CD4-positive, alpha-beta memory T cell (primary cell): Measurements from ENCODE around the gene IL34. TPM values are rescaled to one million over a fixed set of nuclear protein-coding genes. Genes with fewer than 3 reads are reported as not detected.

ENCODE experiments used
- CTCF ChIA-PET: fragments of 350-600 bp; sonication (Branson Sonifier 250); formaldehyde crosslinking; loops from one replicate; lab custom pipeline; 2021; ENCODE audit warnings: inconsistent platforms; ENCODE audit not compliant: partially characterized antibody; lab: Charles Lee
- POLR2A ChIA-PET: fragments of 350-600 bp; sonication (Branson Sonifier 250); formaldehyde crosslinking; loops from one replicate; lab custom pipeline; 2021; ENCODE audit not compliant: partially characterized antibody; lab: Charles Lee
- DNase-seq, 5 donors: peaks; one replicate each; pipeline versions ENCODE4 v3.0.0 to v3.0.0-alpha.2; 2020 to 2022; ENCODE audit warnings: mixed read lengths in 1 of 5
- H3K27ac ChIP-seq: one replicate; pipeline ENCODE4 v1.7.0; 2013; ENCODE audit warnings: low read depth, low read length
- H3K27me3 ChIP-seq: 2 replicates; pipeline ENCODE4 v1.7.0; 2013; ENCODE audit warnings: mild to moderate bottlenecking, low read length, moderate library complexity; ENCODE audit not compliant: insufficient read depth
- H3K36me3 ChIP-seq: 2 replicates; pipeline ENCODE4 v1.7.0; 2013; ENCODE audit warnings: mild to moderate bottlenecking, low read length, moderate library complexity; ENCODE audit not compliant: insufficient read depth
- H3K4me1 ChIP-seq: 2 replicates; pipeline ENCODE4 v1.7.0; 2013; ENCODE audit warnings: mild to moderate bottlenecking, low read length, moderate library complexity; ENCODE audit not compliant: insufficient read depth
- H3K4me3 ChIP-seq, 2 donors: one replicate each; pipeline ENCODE4 v1.7.0; 2013; ENCODE audit warnings: low read length in 2 of 2, mild to moderate bottlenecking in 1 of 2
- H3K9me3 ChIP-seq, 2 donors: one replicate each; pipeline ENCODE4 v1.7.0; 2013; ENCODE audit warnings: low read length in 2 of 2, control low read depth in 1 of 2; ENCODE audit not compliant: control insufficient read depth in 1 of 2
- H3K27ac Mint-ChIP-seq, 7 donors: one replicate each; pipeline ENCODE4 v1.8.0; 2020 to 2021; ENCODE audit warnings: mixed read lengths in 7 of 7, mild to moderate bottlenecking in 6 of 7, inconsistent platforms in 3 of 7, moderate library complexity in 3 of 7
- H3K27me3 Mint-ChIP-seq, 2 donors: one replicate each; pipeline ENCODE4 v1.8.0; 2020 to 2021; ENCODE audit warnings: mixed read lengths in 2 of 2
- H3K36me3 Mint-ChIP-seq, 2 donors: one replicate each; pipeline ENCODE4 v1.8.0; 2020 to 2021; ENCODE audit warnings: mixed read lengths in 2 of 2, inconsistent platforms in 1 of 2, mild to moderate bottlenecking in 1 of 2
- H3K4me1 Mint-ChIP-seq, 4 donors: one replicate each; pipeline ENCODE4 v1.8.0; 2020 to 2021; ENCODE audit warnings: mixed read lengths in 4 of 4, mild to moderate bottlenecking in 1 of 4
- H3K4me3 Mint-ChIP-seq, 8 donors: one replicate each; pipeline ENCODE4 v1.8.0; 2020 to 2021; ENCODE audit warnings: mixed read lengths in 8 of 8, mild to moderate bottlenecking in 7 of 8, moderate library complexity in 6 of 8, inconsistent platforms in 3 of 8
- H3K9me3 Mint-ChIP-seq, 8 donors: one replicate each; pipeline ENCODE4 v1.8.0; 2020 to 2021; ENCODE audit warnings: mixed read lengths in 8 of 8, mild to moderate bottlenecking in 5 of 8, inconsistent platforms in 3 of 8, moderate library complexity in 1 of 8
- intact Hi-C: fragments of 100-400 bp; cut with micrococcal nuclease; formaldehyde crosslinking; loops from one replicate; pipeline ENCODE4 v1.15.1; 2023
- polyA plus RNA-seq, 2 donors: library from polyadenylated mRNA; unstranded; fragments of 300-500 nt; fragmentation: Illumina TruSeq; gene quantifications; one replicate each; pipeline ENCODE4 v1.2.3, GENCODE V29; 2021
- total RNA-seq, 2 experiments: library from RNA; stranded (reverse); gene quantifications; one replicate each; pipeline ENCODE4 v1.2.3, GENCODE V29; 2021

Gene IL34
- total and polyA plus RNA-seq, 4 experiments from 2014 or later: not detected

DNA sequence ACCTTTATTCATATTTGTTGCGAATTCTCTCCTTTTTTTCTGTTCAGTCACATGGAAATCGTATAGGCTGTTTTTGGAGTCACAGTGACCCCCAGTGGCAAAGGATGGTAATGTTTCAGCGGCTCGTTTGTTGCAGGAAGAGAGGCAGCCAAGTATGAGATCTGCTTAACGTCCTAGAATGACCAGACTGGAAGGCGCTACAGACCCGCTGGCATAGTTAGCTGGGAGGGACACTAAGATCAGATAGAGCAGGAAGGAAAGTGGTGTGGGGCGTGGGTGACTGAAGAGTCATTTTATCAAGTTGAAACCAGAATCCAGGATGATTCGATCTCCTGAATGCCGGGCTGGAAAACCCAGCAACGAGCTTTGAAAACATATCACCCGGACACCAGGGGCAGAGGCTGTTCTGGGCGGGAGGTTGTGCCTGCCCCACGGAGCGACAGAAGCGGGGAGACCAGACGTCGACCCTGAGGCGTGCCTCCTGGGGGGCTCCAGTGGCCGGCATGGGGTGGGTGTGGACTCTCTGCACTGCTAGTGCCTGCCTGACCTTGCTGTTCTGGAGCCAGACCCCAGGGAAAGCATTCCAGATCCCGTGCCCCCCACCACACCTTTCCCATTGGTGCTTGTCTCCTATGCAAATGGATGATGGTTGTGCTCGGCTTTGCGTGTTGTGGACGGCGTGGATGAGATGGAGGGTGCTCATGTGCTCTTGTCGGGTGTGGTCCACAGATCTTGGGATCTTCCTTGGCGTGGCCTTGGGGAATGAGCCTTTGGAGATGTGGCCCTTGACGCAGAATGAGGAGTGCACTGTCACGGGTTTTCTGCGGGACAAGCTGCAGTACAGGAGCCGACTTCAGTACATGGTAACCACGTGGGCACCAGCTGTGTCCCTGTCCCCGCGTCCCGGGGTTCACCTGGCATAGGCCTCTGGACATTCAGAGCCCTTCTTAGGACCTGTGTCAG is 7.7 kb downstream of the IL34 start:
- Mint-ChIP-seq H3K4me3 (peak overlapping the region in 4 of 8 donors; percentile 47 to 80 (median 68)), H3K36me3 (no peaks in the 10 kb centered on the region), H3K4me1 (peaks cover 0 to 5% (median 4%) of the 10 kb centered on the region in 4 donors), H3K27me3 (peaks cover 0 to 1% of the 10 kb centered on the region in 2 donors), H3K27ac (peak overlapping the region in 3 of 7 donors; percentile 14 to 84 (median 58)), H3K9me3 (no peaks in the 10 kb centered on the region)
- ChIA-PET POLR2A (no interaction called here), CTCF (interaction anchor here (0.8 to 2.5 kb wide), 15 partner anchors 10 to 860 kb away, joined by 3 to 10 read pairs (median 3); no protein-coding TSS in a partner anchor)
- Histone ChIP-seq H3K9me3 (no peaks in the 10 kb centered on the region), H3K27ac (no peak overlapping the region), H3K4me3 (no peak overlapping the region), H3K27me3 (no peaks in the 10 kb centered on the region), H3K4me1 (no peaks in the 10 kb centered on the region), H3K36me3 (no peaks in the 10 kb centered on the region)
- peak; percentile 66 to 81 (median 73) for DNase-seq
- intact Hi-C loops: loop anchor here (1.0 to 10.0 kb wide), 5 partner anchors 121 to 1257 kb away; partner anchors contain the start of genes COG4 and SF3B3

- ChIA-PET POLR2A (no interaction called here), CTCF (interaction anchor here (2.4 kb wide), 1 partner anchor 115 kb away, joined by 8 read pairs; no protein-coding TSS in a partner anchor)
- Histone ChIP-seq H3K9me3 (no peaks in the 10 kb centered on the region), H3K36me3 (no peaks in the 10 kb centered on the region), H3K27ac (no peak overlapping the region), H3K4me3 (no peak overlapping the region), H3K4me1 (no peaks in the 10 kb centered on the region), H3K27me3 (no peaks in the 10 kb centered on the region)
- no peak overlapping the region for H3K4me3 Mint-ChIP-seq
- H3K9me3 Mint-ChIP-seq: no peaks in the 10 kb centered on the region
- DNase-seq: no peak
- intact Hi-C loops: loop anchor here (10.0 kb wide), 2 partner anchors 119 to 491 kb away; no protein-coding TSS in a partner anchor
- H3K27ac Mint-ChIP-seq: no peak overlapping the region
- no peaks in the 10 kb centered on the region for H3K36me3 Mint-ChIP-seq
- peaks cover 0 to 1% of the 10 kb centered on the region in 2 donors for H3K27me3 Mint-ChIP-seq
- peaks cover 0 to 5% (median 4%) of the 10 kb centered on the region in 4 donors for H3K4me1 Mint-ChIP-seq
Measured at GRCh38 chr16:70656065-70656711, 9.8 kb downstream of the IL34 start.

- Mint-ChIP-seq H3K27ac (peak overlapping the region in 1 of 7 donors; percentile 5), H3K36me3 (no peaks in the 10 kb centered on the region), H3K27me3 (peaks cover 0 to 1% of the 10 kb centered on the region in 2 donors), H3K9me3 (no peaks in the 10 kb centered on the region), H3K4me3 (peak overlapping the region in 1 of 8 donors; percentile 26), H3K4me1 (peaks cover 0 to 5% (median 4%) of the 10 kb centered on the region in 4 donors)
- ChIA-PET CTCF (no interaction called here), POLR2A (no interaction called here)
- intact Hi-C loops: loop anchor here (10.0 kb wide), 2 partner anchors 118 to 492 kb away; no protein-coding TSS in a partner anchor
- H3K27me3 ChIP-seq: no peaks in the 10 kb centered on the region
- no peak for DNase-seq
- H3K36me3 ChIP-seq: no peaks in the 10 kb centered on the region
- H3K4me3 ChIP-seq: no peak overlapping the region
- H3K27ac ChIP-seq: no peak overlapping the region
- no peaks in the 10 kb centered on the region for H3K4me1 ChIP-seq
- no peaks in the 10 kb centered on the region for H3K9me3 ChIP-seq
Measured at GRCh38 chr16:70656712-70657263, 10.4 kb downstream of the IL34 start.

GRCh38 chr16:70657956-70658355 is 11.6 kb downstream of the IL34 start:
- no peak overlapping the region for H3K27ac Mint-ChIP-seq
- Histone ChIP-seq H3K36me3 (no peaks in the 10 kb centered on the region), H3K4me3 (no peak overlapping the region), H3K4me1 (no peaks in the 10 kb centered on the region), H3K27me3 (no peaks in the 10 kb centered on the region), H3K9me3 (no peaks in the 10 kb centered on the region), H3K27ac (no peak overlapping the region)
- no peak overlapping the region for H3K4me3 Mint-ChIP-seq
- peaks cover 0 to 1% of the 10 kb centered on the region in 2 donors for H3K27me3 Mint-ChIP-seq
- DNase-seq: no peak
- ChIA-PET CTCF (interaction anchor here (0.9 kb wide), 1 partner anchor 288 kb away, joined by 3 read pairs; no protein-coding TSS in a partner anchor), POLR2A (no interaction called here)
- no peaks in the 10 kb centered on the region for H3K36me3 Mint-ChIP-seq
- intact Hi-C loops: loop anchor here (10.0 kb wide), 2 partner anchors 117 to 493 kb away; no protein-coding TSS in a partner anchor
- no peaks in the 10 kb centered on the region for H3K9me3 Mint-ChIP-seq
- H3K4me1 Mint-ChIP-seq: peaks cover 0 to 5% (median 4%) of the 10 kb centered on the region in 4 donors

DNA sequence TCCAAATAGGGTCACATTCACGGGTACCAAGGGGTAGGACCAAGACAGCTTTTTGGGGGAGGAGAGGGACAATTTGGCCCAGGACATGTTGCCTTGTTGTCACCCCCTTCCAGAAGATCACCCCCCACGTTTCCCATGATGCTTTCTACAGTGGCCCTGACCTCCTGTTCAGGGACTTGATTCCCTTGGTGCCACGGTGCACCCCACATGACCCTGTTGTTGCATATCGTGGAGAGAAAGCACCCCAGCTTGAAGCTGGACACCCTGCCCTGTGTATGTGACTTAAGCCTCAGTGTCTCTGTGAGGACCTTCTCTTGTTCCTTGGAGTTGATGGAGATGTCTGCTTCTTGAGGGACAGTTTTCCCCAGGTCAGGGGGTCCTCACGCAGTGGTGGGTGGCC is 12.6 kb downstream of the IL34 start:
- Histone ChIP-seq H3K36me3 (no peaks in the 10 kb centered on the region), H3K27me3 (no peaks in the 10 kb centered on the region), H3K9me3 (no peaks in the 10 kb centered on the region), H3K4me1 (no peaks in the 10 kb centered on the region), H3K27ac (no peak overlapping the region), H3K4me3 (no peak overlapping the region)
- Mint-ChIP-seq H3K27ac (peak overlapping the region in 2 of 7 donors; percentile 18 to 41), H3K27me3 (no peaks in the 10 kb centered on the region), H3K4me1 (peaks cover 0 to 1% (median under 1%) of the 10 kb centered on the region in 4 donors), H3K9me3 (no peaks in the 10 kb centered on the region), H3K4me3 (no peak overlapping the region), H3K36me3 (no peaks in the 10 kb centered on the region)
- CTCF ChIA-PET: interaction anchor here (0.8 kb wide), 1 partner anchor 23 kb away, joined by 3 read pairs; no protein-coding TSS in a partner anchor
- POLR2A ChIA-PET: no interaction called here
- intact Hi-C loops: loop anchor here (10.0 kb wide), 2 partner anchors 116 to 494 kb away; no protein-coding TSS in a partner anchor
- DNase-seq: no peak

DNA sequence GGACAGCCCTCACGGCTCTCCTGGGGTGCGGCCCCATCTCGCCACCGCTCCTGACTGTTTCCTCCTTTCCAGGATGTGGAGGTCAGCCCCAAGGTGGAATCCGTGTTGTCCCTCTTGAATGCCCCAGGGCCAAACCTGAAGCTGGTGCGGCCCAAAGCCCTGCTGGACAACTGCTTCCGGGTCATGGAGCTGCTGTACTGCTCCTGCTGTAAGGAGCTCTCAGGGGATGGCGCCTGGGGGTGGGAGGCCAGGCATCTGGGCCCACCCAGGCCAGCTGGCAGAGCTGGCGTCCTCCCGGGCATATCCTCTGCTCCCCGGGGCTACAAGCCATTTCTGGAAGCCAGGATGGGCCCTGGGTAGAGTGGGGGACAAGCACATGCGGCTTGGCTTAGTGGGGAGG is 13.2 kb downstream of the IL34 start:
- Mint-ChIP-seq H3K4me3 (no peak overlapping the region), H3K9me3 (no peaks in the 10 kb centered on the region), H3K27me3 (no peaks in the 10 kb centered on the region), H3K4me1 (no peaks in the 10 kb centered on the region), H3K27ac (no peak overlapping the region), H3K36me3 (no peaks in the 10 kb centered on the region)
- ChIA-PET POLR2A (no interaction called here), CTCF (interaction anchor here (0.7 to 0.8 kb wide), 2 partner anchors 24 to 151 kb away, joined by 3 read pairs; no protein-coding TSS in a partner anchor)
- Histone ChIP-seq H3K27ac (no peak overlapping the region), H3K4me1 (no peaks in the 10 kb centered on the region), H3K27me3 (no peaks in the 10 kb centered on the region), H3K36me3 (no peaks in the 10 kb centered on the region), H3K9me3 (no peaks in the 10 kb centered on the region), H3K4me3 (no peak overlapping the region)
- DNase-seq: no peak
- intact Hi-C loops: loop anchor here (10.0 kb wide), 2 partner anchors 115 to 495 kb away; no protein-coding TSS in a partner anchor
